Esophagus muscularis mucosa (tissue), 4 donors: ENCODE results near the gene PTAFR. TPM values are rescaled to one million over a fixed set of nuclear protein-coding genes. Genes with fewer than 3 reads are reported as not detected.

Source experiments
- DNase-seq: peaks from one replicate; pipeline ENCODE4 v3.0.0-alpha.2; 2017; ENCODE audit errors: extremely low spot score
- H3K27ac ChIP-seq, 4 donors: fragments of 200-600 bp; sonication (generic); replicated peaks in 1 of 4; 1 replicate in 3 of 4; 2 replicates in 1 of 4; pipeline ENCODE4 v1.5.1; 2016 to 2019; ENCODE audit warnings: mild to moderate bottlenecking in 1 of 4
- H3K27me3 ChIP-seq, 4 donors: fragments of 200-600 bp; sonication (generic); one replicate each; pipeline versions ENCODE4 v1.5.1 to v1.6.0; 2016 to 2019
- H3K36me3 ChIP-seq, 4 donors: fragments of 200-600 bp; sonication (generic); one replicate each; pipeline ENCODE4 v1.5.1; 2016 to 2019
- H3K4me1 ChIP-seq, 4 donors: fragments of 200-600 bp; sonication (generic); one replicate each; pipeline ENCODE4 v1.5.1; 2016 to 2019
- H3K4me3 ChIP-seq, 4 donors: fragments of 200-600 bp; sonication (generic); 1 replicate in 2 of 4; 2 replicates in 2 of 4; pipeline ENCODE4 v1.5.1; 2016 to 2019; ENCODE audit warnings: mild to moderate bottlenecking in 4 of 4, moderate library complexity in 1 of 4
- H3K9me3 ChIP-seq, 4 donors: fragments of 200-600 bp; sonication (generic); 1 replicate in 3 of 4; 2 replicates in 1 of 4; pipeline ENCODE4 v1.5.1; 2016 to 2019
- EP300 ChIP-seq: sonication (generic); formaldehyde crosslinking; IDR thresholded peaks from one replicate; pipeline ENCODE4 v1.6.1; 2017; ENCODE audit warnings: antibody characterized with exemption
- POLR2A ChIP-seq: fragments of 450-650 bp; IDR thresholded peaks from one replicate; pipeline ENCODE4 v1.6.1; 2017; ENCODE audit warnings: antibody characterized with exemption, moderate library complexity, mild to moderate bottlenecking, low read depth
- POLR2AphosphoS5 ChIP-seq, 2 donors: sonication (generic); formaldehyde crosslinking; IDR thresholded peaks; one replicate each; pipeline ENCODE4 v1.6.1; 2017; ENCODE audit warnings: antibody characterized with exemption in 2 of 2
- WGBS: methylation state at CpG from one replicate; pipeline ENCODE4 v1.1.5; 2018; 5-methylcytosine and 5-hydroxymethylcytosine counted together
- intact Hi-C: fragments of 100-400 bp; cut with DNase I; formaldehyde crosslinking; loops from one replicate; pipeline ENCODE4 v1.15.1; 2023
- total RNA-seq, 4 donors: library from RNA; depleted of rRNA; stranded (reverse); fragments of >200 nt; gene quantifications; one replicate each; pipeline versions ENCODE4 v1.1.0 to v1.2.1, GENCODE V29; 2016
- TF ChIP-seq, protein P1 (sequence below), 3 experiments: fragments of 200-600 bp in 2 of 3; fragments of 450-650 bp in 1 of 3; sonication (generic) in 2 of 3; IDR thresholded peaks; one replicate each; pipeline ENCODE4 v1.5.1; 2017 to 2019; ENCODE audit warnings: antibody characterized with exemption in 3 of 3, mild to moderate bottlenecking in 2 of 3, moderate library complexity in 1 of 3

Gene PTAFR
- total RNA-seq, 4 donors from 2014 or later: 4.6 to 8.1 (median 6.8) TPM

DNA sequence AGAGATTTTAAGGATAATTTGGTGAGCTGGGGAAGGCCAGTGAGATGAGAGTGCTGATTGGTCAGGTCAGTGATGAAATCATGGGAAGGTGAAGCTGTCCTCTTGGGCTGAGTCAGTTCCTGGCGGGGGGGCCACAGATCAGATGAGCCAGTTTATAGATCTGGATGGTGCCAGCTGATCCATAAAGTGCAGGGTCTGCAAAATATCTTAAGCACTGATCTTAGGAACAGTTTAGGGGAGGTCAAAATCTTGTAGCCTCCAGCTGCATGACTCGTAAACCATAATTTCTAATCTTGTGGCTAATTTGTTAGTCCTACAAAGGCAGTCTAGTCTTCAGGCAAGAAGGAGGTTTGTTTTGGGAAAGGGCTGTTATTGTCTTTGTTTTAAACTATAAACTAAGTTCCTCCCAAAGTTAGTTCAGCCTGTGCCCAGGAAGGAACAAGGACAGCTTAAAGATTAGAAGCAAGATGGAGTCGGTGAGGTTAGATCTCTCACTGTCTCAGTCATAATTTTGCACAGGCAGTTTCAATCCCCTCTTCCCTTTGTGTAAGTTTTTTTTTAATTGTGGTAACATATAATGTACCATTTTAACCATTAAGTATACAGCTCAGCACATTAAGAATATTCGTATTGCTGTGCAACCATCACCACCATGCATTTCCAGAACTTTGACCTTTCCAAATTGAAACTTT lies 39.4 kb downstream of the PTAFR start:
- intact Hi-C loops: no loop called here
- Histone ChIP-seq H3K36me3 (no peaks in the 10 kb centered on the region), H3K9me3 (no peaks in the 10 kb centered on the region), H3K4me1 (no peaks in the 10 kb centered on the region), H3K27me3 (peaks cover 0 to 3% (median 0%) of the 10 kb centered on the region in 4 donors), H3K27ac (no peak overlapping the region), H3K4me3 (no peak overlapping the region)
- TF ChIP-seq, protein P1, sequence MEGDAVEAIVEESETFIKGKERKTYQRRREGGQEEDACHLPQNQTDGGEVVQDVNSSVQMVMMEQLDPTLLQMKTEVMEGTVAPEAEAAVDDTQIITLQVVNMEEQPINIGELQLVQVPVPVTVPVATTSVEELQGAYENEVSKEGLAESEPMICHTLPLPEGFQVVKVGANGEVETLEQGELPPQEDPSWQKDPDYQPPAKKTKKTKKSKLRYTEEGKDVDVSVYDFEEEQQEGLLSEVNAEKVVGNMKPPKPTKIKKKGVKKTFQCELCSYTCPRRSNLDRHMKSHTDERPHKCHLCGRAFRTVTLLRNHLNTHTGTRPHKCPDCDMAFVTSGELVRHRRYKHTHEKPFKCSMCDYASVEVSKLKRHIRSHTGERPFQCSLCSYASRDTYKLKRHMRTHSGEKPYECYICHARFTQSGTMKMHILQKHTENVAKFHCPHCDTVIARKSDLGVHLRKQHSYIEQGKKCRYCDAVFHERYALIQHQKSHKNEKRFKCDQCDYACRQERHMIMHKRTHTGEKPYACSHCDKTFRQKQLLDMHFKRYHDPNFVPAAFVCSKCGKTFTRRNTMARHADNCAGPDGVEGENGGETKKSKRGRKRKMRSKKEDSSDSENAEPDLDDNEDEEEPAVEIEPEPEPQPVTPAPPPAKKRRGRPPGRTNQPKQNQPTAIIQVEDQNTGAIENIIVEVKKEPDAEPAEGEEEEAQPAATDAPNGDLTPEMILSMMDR (IDR thresholded peaks at IDR 0.05): no peak
- no peak for TF ChIP-seq POLR2AphosphoS5 (IDR thresholded peaks at IDR 0.05)
- no peak for TF ChIP-seq EP300
- TF ChIP-seq POLR2A: no peak
- 82% methylated on average over 4 of the region's 4 CpGs for WGBS
- no peak for DNase-seq

DNA sequence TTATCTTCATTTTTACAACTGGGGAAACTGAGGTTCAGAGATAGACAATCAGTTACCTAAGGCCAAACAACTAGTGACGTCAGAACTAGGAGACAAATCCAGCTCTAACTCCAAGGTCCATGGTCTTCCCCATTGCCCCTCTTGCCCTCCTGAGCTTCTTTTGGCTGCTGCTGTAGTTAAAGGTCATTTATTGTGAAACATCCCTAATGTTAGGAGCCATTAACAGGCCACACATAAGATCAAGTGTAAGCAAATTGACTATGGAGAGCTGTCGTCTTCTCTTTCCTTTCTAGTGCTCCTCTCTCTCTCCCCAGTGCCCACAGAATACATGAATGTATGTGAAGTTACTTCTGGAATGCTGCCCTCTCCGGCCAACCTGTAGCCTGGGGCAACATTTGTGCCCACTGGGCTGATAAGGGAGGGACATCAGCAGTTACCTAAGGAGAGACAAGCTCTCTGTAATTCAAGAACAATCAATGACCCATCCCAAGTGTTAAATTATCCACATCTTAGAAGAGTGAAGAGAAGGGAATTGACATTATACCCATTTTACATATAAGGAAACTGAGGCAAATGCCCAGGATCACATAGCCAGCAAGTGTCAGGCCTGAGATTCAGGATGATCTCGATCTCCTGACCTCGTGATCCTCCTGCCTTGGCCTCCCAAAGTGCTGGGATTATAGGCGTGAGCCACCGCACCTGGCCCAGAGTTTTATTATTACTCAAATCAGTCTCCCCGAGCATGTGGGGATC lies 40.1 kb downstream of the PTAFR start:
- H3K36me3 ChIP-seq: no peaks in the 10 kb centered on the region
- WGBS: 86% methylated on average over 8 of the region's 8 CpGs
- H3K9me3 ChIP-seq: no peaks in the 10 kb centered on the region
- H3K27me3 ChIP-seq: peaks cover 0 to 3% (median 0%) of the 10 kb centered on the region in 4 donors
- TF ChIP-seq POLR2AphosphoS5 (IDR thresholded peaks at IDR 0.05) (no peak), EP300 (no peak), POLR2A (no peak)
- TF ChIP-seq, protein P1 (IDR thresholded peaks at IDR 0.05): no peak
- no peak overlapping the region for H3K4me3 ChIP-seq
- H3K27ac ChIP-seq: no peak overlapping the region
- no peak for DNase-seq
- H3K4me1 ChIP-seq: no peaks in the 10 kb centered on the region
- intact Hi-C loops: no loop called here

DNA sequence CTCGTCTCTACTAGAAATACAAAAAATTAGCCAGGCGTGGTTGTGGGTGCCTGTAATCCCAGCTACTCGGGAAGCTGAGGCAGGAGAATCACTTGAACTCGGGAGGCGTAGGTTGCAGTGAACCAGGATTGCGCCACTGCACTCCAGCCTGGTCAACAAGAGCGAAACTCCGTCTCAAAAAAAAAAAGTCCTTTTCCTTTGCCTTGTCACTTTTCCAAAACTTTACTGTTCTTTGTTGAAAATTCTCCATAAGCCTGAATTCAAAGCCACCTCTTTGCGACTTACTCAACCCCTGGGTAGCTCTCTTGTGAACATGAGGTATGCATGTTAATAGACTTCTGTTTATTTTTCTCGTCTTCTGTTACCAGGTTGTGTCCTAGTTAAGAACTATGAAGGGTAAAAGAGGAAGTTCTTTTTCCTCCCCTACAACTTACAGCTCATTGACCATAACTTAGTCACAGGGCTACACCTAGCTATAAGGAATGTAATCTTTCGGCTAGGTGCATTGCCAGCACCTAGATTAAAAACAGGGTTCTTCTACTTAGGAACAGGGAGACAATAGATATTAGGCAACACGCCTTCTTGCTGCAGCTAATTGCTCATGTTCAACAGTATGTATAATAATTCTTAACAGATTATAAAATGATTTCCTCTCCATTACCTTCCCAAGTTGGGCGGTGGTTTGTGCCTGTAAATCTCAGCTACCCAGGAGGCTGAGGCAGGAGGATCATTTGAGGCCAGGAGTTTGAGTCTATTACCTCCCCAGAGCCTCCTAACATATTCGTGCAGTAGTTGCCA lies 40.9 kb downstream of the PTAFR start:
- Histone ChIP-seq H3K4me1 (no peaks in the 10 kb centered on the region), H3K36me3 (no peaks in the 10 kb centered on the region), H3K9me3 (no peaks in the 10 kb centered on the region), H3K4me3 (no peak overlapping the region), H3K27ac (no peak overlapping the region), H3K27me3 (peaks cover 0 to 3% (median 0%) of the 10 kb centered on the region in 4 donors)
- WGBS: 74% methylated on average over 14 of the region's 14 CpGs
- intact Hi-C loops: no loop called here
- no peak for DNase-seq
- TF ChIP-seq, protein P1 (IDR thresholded peaks at IDR 0.05): no peak
- TF ChIP-seq POLR2A (no peak), EP300 (no peak), POLR2AphosphoS5 (IDR thresholded peaks at IDR 0.05) (no peak)

DNA sequence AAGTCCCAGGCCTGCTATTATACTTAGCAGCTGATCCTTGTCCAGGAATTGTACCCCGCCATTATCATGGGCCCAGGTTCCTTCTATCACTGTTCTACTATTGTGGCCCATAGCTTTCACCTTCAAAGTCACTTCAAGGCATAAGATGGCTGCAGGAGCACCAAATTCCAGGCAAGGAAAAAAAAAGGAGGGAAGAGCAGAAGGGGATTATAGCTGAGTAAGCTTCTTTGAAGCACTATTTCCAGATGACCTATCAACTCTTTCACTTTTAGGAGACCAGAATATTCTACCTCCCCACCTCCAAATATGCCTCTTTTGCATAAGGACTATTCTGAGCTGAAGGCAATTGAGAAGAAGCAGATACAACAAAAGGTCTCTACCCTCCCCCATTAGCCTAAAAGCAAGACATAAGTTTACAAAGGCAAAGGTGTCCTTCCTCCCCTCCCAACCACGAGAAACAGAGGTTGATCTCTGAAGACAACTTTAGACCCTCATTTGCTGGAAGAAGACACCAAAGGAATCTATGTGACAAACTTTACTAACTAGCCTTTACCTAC lies 41.8 kb downstream of the PTAFR start:
- Histone ChIP-seq H3K27me3 (peaks cover 0 to 3% (median 0%) of the 10 kb centered on the region in 4 donors), H3K4me3 (no peak overlapping the region), H3K9me3 (no peaks in the 10 kb centered on the region), H3K27ac (no peak overlapping the region), H3K4me1 (no peaks in the 10 kb centered on the region), H3K36me3 (no peaks in the 10 kb centered on the region)
- WGBS: 94% methylated on average over 2 of the region's 2 CpGs
- TF ChIP-seq EP300: no peak
- TF ChIP-seq POLR2AphosphoS5 (IDR thresholded peaks at IDR 0.05): no peak
- TF ChIP-seq, protein P1 (IDR thresholded peaks at IDR 0.05): no peak
- TF ChIP-seq POLR2A: no peak
- DNase-seq: no peak
- intact Hi-C loops: no loop called here
